ENCODE data around the gene UAP1L1. TPM values are rescaled to one million over a fixed set of nuclear protein-coding genes. Genes with fewer than 3 reads are reported as not detected.
"Not testable (repeated sequence)": the region's sequence is repeated elsewhere in the genome, so short reads cannot be mapped to it uniquely, and the experiment has no call there.

The UAP1L1 gene
- total RNA-seq, 1 donor from 2014 or later, result 17.2 TPM

GRCh38 chr9:137030006-137030405 is 47.3 kb upstream of the UAP1L1 start:
- peak overlapping the region; percentile 76 for H3K4me3 Mint-ChIP-seq
- POLR2A ChIA-PET, result interaction anchor here (0.5 to 1.4 kb wide), 7 partner anchors 38 to 240 kb away, joined by 3 to 10 read pairs (median 3); partner anchors contain the start of gene PAXX
- peaks cover 74% of the 10 kb centered on the region for H3K4me1 Mint-ChIP-seq
- H3K27ac Mint-ChIP-seq, result peak overlapping the region; percentile 85
- intact Hi-C loops (cut with micrococcal nuclease), result no loop called here
- TF ChIP-seq, protein P1, sequence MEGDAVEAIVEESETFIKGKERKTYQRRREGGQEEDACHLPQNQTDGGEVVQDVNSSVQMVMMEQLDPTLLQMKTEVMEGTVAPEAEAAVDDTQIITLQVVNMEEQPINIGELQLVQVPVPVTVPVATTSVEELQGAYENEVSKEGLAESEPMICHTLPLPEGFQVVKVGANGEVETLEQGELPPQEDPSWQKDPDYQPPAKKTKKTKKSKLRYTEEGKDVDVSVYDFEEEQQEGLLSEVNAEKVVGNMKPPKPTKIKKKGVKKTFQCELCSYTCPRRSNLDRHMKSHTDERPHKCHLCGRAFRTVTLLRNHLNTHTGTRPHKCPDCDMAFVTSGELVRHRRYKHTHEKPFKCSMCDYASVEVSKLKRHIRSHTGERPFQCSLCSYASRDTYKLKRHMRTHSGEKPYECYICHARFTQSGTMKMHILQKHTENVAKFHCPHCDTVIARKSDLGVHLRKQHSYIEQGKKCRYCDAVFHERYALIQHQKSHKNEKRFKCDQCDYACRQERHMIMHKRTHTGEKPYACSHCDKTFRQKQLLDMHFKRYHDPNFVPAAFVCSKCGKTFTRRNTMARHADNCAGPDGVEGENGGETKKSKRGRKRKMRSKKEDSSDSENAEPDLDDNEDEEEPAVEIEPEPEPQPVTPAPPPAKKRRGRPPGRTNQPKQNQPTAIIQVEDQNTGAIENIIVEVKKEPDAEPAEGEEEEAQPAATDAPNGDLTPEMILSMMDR (IDR thresholded peaks at IDR 0.05), result no peak
- no peaks in the 10 kb centered on the region for H3K27me3 Mint-ChIP-seq
- H3K36me3 Mint-ChIP-seq (ENCODE audit: low read depth), result no peaks in the 10 kb centered on the region
- no peak for ATAC-seq (ENCODE audit: low read depth)
- no peaks in the 10 kb centered on the region for H3K9me3 Mint-ChIP-seq
- CTCF ChIA-PET, result interaction anchor here (0.8 to 2.5 kb wide), 23 partner anchors 8 to 264 kb away, joined by 3 to 15 read pairs (median 6); partner anchors contain the start of genes CLIC3, MAN1B1, PAXX and TRAF2
- no peak for DNase-seq

DNA sequence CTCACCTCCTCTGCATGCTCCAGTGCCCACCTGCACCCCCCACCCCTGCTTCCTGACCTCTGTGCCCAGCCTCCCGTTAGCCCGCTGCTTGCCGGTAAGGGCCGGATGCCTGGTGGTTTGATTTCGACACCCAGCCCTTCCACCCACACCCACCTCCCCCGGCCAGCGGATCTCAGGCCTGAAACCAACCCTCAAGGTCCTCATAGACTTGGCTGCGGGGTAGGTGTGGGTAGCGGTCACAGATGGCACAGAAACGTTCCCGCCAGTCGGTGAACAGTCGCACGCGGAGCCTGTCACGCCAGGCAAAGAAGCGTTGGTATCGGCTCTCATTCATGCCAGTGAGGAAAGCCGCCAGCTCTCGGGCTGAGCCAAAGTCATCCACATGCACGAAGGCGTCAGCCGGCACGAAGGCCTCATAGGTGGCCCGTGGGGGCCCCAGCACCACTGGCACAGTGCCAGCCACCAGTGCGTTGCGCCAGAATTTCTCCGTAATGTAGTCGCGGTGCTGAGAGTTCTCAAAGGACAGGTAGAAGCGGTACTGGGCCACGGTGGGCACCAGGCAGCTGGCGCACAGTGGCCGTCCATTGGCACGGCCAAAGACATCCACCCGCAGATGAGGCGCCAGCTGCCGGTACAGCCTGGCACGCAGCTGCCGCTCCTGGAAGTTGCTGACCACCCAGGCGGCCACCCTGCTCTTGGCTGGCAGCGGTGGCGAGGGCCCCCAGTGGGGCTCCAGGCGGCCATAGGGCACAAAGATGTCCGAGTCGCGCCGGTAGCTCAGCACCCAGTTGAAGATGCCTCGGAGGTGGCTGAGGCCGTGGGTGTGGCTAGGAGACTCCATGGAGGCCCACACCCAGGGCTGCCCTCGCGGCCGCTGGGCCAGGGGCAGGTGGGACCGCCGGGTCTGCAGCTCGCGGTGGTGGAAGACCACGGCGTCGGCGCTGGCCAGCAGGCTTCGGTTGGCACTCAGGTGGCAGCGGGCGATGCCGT is 46.5 kb upstream of the UAP1L1 start:
- ATAC-seq (ENCODE audit: low read depth), result no peak

DNA sequence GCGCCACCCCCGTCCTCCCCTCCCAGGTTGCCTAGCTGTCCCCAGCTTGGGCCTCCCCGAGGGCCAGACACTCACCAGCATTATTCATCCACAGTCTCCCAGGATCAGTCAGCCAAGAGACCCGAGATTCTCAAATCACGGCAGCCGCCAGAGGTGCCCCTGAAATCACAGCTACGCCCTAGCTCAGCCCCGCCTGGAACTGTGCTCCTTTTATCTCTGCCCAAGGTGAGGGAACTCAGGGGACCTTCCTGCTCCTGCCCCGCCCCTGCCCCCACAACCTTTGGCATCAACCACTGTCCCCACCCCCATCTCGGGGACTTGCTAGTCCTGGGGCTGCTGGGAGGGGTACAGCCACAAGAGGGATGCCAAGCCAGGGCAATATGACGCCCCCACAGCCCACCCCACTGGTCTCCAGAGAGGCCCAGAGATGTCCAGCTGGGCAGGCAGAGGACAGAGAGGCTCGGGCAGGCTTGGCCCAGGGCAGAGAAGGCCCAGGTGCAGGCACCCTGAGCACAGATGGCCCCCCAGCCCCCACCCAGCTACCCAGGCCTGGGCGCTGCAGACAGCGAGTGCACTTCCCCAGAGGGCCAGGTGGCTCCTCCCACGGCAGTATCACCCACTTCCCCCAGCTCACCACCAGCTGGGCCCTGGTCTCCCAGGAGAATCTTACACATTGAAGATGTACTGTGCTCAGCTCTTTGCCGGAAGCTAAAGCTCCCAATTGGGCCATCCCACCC is 45.2 kb upstream of the UAP1L1 start, which contains the start of gene FUT7:
FUT7 (minus strand) TSS at position 185 of the 737 bp plus-strand sequence; CDS start at position 88, 97 bp downstream.
- ATAC-seq (ENCODE audit: low read depth) (peak; percentile 56), DNase-seq (peak; percentile 62)
- H3K36me3 Mint-ChIP-seq (ENCODE audit: low read depth), result no peaks in the 10 kb centered on the region
- TF ChIP-seq, protein P1 (IDR thresholded peaks at IDR 0.05), result no peak
- ChIA-PET CTCF (interaction anchor here (0.7 to 1.6 kb wide), 7 partner anchors 15 to 274 kb away, joined by 3 to 4 read pairs (median 3); partner anchors contain the start of genes LCN8 and SAPCD2), POLR2A (interaction anchor here (0.5 to 1.4 kb wide), 12 partner anchors 14 to 304 kb away, joined by 3 to 8 read pairs (median 3); partner anchors contain the start of genes MAN1B1, NPDC1, RABL6 and SAPCD2)
- intact Hi-C loops (cut with micrococcal nuclease), result no loop called here
- no peaks in the 10 kb centered on the region for H3K27me3 Mint-ChIP-seq
- H3K4me3 Mint-ChIP-seq, result peak within 1 kb of the TSS; percentile 80
- H3K4me1 Mint-ChIP-seq, result peaks cover 65% of the 10 kb centered on the region
- peak within 1 kb of the TSS; percentile 89 for H3K27ac Mint-ChIP-seq
- H3K9me3 Mint-ChIP-seq, result no peaks in the 10 kb centered on the region

More for the DNA sequence above, 46.5 kb upstream of the UAP1L1 start:
- CTCF ChIA-PET, result interaction anchor here (1.1 to 2.5 kb wide), 5 partner anchors 16 to 244 kb away, joined by 3 to 11 read pairs (median 4); partner anchors contain the start of gene CLIC3
- H3K9me3 Mint-ChIP-seq, result no peaks in the 10 kb centered on the region
- H3K4me3 Mint-ChIP-seq, result peak overlapping the region; percentile 76
- peak overlapping the region; percentile 85 for H3K27ac Mint-ChIP-seq
- DNase-seq, result peak; percentile 52
- TF ChIP-seq, protein P1 (IDR thresholded peaks at IDR 0.05), result no peak
- H3K36me3 Mint-ChIP-seq (ENCODE audit: low read depth), result no peaks in the 10 kb centered on the region
- intact Hi-C loops (cut with micrococcal nuclease), result no loop called here
- POLR2A ChIA-PET, result interaction anchor here (0.6 to 1.4 kb wide), 5 partner anchors 56 to 381 kb away, joined by 3 to 4 read pairs (median 4); partner anchors contain the start of genes MAN1B1 and TUBB4B
- peaks cover 76% of the 10 kb centered on the region for H3K4me1 Mint-ChIP-seq
- no peaks in the 10 kb centered on the region for H3K27me3 Mint-ChIP-seq

DNA sequence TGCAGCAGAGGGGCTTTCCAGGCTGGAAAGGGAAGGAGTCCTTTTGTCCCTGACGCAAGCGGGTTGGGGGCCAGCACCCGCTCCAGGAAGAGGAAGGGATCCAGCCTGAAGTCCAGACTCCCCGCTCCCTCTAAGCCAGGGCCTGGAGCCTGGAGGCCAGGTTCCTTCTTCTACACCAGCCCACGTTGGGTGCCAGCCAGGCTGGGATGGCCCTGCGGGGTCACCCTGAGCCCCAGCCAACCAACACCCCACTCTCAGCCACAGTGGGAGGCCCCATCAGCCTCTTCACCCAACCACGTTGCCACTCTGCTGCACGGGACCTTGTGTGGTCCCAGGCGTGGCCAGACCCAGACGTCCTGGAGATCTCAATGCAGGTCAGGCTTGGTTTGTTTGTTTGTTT is 44.5 kb upstream of the UAP1L1 start:
- peak overlapping the region; percentile 80 for H3K4me3 Mint-ChIP-seq
- TF ChIP-seq, protein P1 (IDR thresholded peaks at IDR 0.05), result no peak
- H3K27ac Mint-ChIP-seq, result peak overlapping the region; percentile 88
- no peaks in the 10 kb centered on the region for H3K9me3 Mint-ChIP-seq
- H3K27me3 Mint-ChIP-seq, result no peaks in the 10 kb centered on the region
- no peak for DNase-seq
- ChIA-PET CTCF (interaction anchor here (0.8 to 1.6 kb wide), 5 partner anchors 14 to 247 kb away, joined by 3 to 4 read pairs (median 3); partner anchors contain the start of gene SAPCD2), POLR2A (interaction anchor here (0.5 to 0.6 kb wide), 2 partner anchors 225 to 305 kb away, joined by 3 read pairs; partner anchors contain the start of gene RABL6)
- H3K4me1 Mint-ChIP-seq, result peaks cover 62% of the 10 kb centered on the region
- H3K36me3 Mint-ChIP-seq (ENCODE audit: low read depth), result no peaks in the 10 kb centered on the region
- intact Hi-C loops (cut with micrococcal nuclease), result no loop called here
- no peak for ATAC-seq (ENCODE audit: low read depth)

- DNase-seq; H3K27me3 Mint-ChIP-seq; intact Hi-C loops (cut with micrococcal nuclease); ATAC-seq (ENCODE audit: low read depth); H3K36me3 Mint-ChIP-seq (ENCODE audit: low read depth); H3K9me3 Mint-ChIP-seq: not testable (repeated sequence)
- H3K27ac Mint-ChIP-seq, result peak overlapping the region; percentile 88
- peak overlapping the region; percentile 80 for H3K4me3 Mint-ChIP-seq
- CTCF ChIA-PET, result interaction anchor here (2.7 to 4.3 kb wide), 2 partner anchors 190 to 246 kb away, joined by 21 to 58 read pairs; partner anchors contain the start of genes AJM1 and TMEM141
- peaks cover 62% of the 10 kb centered on the region for H3K4me1 Mint-ChIP-seq
- POLR2A ChIA-PET, result interaction anchor here (0.6 to 2.6 kb wide), 3 partner anchors 53 to 795 kb away, joined by 3 to 12 read pairs (median 3); partner anchors contain the start of genes AJM1 and MAN1B1
Observed at GRCh38 chr9:137033481-137033880, 43.8 kb upstream of the UAP1L1 start.

Data from activated B cell treated with CpG ODN at 0.5 μM for 24 hours (primary cell).